Erythroblast (primary cell): ENCODE data around the gene ZCCHC24.

ENCODE experiments used
- DNase-seq, 2 experiments: peaks; one replicate each; lab custom pipeline; 2025; lab: John Stamatoyannopoulos, UW
- GATA1 ChIP-seq: IDR thresholded peaks from 2 replicates; pipeline ENCODE4 v1.6.1; 2011; ENCODE audit warnings: low read depth, mild to moderate bottlenecking, control low read depth, low read length, moderate library complexity
- POLR2A ChIP-seq: IDR thresholded peaks from 2 replicates; pipeline ENCODE4 v1.6.1; 2011; ENCODE audit warnings: mild to moderate bottlenecking, low read length

Gene ZCCHC24

DNA sequence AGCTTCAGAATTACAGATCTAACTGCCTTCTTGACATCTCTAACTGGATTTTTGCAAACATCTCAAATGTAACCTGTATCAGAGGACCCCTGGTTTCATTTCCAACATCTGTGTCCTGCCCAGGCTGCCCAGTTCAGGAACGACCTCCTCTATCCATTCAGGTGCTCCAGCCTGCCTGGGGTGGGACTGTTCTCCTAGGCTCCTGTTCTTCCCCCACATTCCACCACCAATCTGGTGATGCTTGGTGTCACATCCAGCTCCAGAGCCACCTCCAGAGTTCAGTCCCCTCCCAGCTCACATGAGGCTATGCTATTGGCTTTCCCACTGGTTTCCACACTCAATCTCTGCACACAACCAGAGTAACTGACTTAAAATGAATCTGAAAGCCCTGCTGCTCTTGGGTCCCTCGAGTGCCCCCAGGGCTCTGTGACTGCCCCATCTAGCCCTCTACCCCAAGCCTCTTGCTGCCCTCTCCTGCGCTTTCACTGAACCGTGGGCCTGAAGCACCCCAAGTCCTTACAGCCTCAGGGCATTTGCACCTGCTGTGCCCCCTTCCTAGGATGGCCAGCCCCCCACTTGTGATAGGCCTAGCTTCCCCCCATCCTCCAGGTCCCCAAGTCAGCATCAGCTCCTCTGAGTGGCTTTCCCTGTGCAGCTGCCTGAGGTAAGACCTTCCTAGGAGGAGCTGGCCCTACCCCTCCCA is 52.1 kb downstream of the ZCCHC24 start:
- TF ChIP-seq GATA1 (no peak), POLR2A (no peak)
- no peak for DNase-seq

DNA sequence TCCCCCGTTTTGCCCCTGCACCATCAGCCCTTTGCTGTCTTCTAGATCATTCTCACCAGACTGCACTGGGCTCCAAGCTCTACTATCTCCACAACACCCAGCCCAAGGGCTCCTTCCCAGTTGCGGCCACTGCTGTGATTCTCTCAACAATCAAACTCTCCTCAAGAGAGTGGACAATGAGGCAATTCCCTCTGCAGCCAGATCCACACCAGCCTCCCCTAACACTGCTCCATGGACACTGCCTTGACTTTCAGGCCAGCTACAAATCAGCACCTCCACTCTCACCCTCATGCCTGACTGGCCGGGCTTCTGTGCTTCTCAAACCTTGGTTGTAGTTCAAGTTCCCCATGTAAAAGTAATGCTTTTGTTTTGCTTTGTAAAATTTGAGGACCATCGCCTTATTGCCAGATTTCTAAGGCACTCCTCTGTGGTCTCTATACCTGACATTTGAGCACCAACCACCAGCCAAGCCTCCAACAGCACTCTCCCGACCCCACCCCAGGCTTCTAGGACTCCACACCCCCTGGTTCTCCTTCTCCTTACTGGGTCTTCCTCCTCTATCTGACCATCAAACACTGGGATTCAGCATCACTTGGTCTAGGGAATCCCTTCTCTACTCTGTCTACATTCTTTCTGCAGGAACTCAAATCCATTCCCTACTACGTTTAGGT is 52.8 kb downstream of the ZCCHC24 start:
- no peak for TF ChIP-seq GATA1
- no peak for TF ChIP-seq POLR2A
- no peak for DNase-seq

- no peak for DNase-seq
- TF ChIP-seq GATA1 = no peak
- TF ChIP-seq POLR2A = no peak
Measured at GRCh38 chr10:79392020-79392398, 53.4 kb downstream of the ZCCHC24 start.

DNA sequence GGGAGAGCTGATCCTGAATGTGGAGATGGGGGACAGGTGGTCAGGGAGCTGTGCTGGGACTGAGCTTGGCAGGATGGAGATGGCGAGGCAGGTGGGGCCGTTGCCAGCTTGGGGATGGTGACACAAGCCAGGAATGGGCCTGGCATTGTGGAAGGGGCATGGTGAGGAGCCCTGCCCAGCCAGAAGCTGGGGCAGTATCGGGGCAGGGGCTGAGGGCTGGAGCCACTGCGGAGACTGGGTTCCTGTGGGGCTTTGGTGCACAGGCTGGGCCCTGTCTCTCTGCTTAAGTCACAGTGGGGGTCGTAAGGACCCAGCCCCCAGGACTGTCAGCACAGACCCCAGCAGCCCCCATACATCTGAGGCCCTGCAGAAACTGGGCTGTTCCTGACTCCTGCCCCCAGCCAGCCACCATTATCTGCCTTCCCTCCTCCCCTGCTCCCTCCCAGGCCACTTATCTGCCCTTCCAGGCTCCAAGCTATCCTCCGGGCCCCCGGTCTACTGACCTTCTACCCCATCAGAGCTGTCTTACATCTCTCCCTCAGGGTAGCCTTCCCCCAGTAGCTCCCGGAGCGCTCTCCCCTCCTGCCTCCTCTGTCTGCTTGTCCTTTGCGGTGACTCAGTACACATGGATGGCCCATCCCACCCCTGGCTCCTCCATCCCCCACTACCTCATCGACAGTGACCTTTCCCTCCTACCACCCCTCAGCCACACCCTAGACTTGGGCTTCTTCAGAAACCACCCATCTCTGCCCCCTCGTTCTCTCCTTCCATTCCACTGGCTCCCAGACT is 54.0 kb downstream of the ZCCHC24 start:
- TF ChIP-seq POLR2A (no peak), GATA1 (no peak)
- DNase-seq = peak; percentile 69 to 83

- TF ChIP-seq GATA1 = no peak
- no peak for TF ChIP-seq POLR2A
- peak; percentile 53 to 68 for DNase-seq
Measured at GRCh38 chr10:79390551-79391229, 54.7 kb downstream of the ZCCHC24 start.

DNA sequence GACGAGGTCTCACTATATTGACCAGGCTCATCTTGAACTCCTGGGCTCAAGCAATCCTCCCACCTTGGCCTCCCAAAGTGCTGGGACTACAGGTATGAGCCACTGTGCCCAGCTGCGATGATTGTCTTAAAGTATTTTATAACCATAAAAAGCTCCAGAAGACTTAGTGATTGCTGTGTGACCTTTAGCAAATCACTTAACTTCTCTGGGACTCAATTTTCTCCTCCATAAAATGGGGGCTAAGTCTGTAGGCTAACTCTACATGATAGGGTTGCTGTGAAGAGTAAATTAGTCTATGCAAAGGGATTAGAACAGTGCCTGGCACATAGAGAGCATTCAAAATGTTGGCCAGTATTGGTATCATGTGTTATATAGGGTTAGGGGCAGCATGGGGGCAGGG is 55.4 kb downstream of the ZCCHC24 start:
- TF ChIP-seq POLR2A = no peak
- TF ChIP-seq GATA1 = no peak
- no peak for DNase-seq

DNA sequence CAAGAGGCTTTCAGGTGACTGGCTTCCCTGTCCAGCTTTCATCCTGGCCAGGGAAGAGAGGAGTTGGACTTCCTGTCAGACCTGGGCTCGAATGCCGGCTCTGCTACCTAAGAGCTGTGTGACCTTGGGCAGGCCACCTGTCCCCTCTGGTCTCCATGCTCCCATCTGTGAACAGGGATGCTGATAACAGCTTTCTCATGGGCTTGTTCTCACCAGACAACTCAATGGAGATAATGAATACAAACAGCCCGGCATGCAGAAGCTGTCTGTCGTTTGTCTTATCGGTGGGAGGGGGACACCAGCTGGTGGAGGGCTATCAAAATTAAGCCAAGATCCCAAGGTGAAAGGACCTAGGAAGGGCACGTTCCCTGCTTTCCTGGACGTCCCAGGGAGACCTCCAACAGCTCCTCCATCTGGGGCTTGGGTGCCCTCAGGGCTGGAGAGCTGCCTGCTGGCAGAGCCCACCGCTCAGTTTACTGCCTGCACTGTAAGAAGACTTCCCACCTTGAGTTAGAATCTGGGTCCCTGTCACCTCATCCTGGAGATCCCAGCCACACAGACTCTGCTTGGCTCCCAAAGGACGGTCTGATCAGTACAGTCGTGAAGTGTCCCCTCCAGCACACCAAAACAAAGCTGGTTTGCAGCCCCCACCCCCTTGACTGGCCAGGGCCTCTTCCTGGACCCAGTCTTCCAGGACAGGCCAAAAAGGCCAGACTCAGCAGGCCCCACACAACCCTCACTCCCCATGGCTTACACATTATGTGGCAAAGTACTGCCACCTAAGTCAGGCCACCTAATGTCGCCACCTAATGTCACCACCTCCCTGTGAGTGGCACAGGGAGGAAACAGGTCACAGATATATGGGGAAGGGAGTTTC is 57.2 kb downstream of the ZCCHC24 start:
- TF ChIP-seq POLR2A (no peak), GATA1 (no peak)
- DNase-seq = peak; percentile 21 to 73

DNA sequence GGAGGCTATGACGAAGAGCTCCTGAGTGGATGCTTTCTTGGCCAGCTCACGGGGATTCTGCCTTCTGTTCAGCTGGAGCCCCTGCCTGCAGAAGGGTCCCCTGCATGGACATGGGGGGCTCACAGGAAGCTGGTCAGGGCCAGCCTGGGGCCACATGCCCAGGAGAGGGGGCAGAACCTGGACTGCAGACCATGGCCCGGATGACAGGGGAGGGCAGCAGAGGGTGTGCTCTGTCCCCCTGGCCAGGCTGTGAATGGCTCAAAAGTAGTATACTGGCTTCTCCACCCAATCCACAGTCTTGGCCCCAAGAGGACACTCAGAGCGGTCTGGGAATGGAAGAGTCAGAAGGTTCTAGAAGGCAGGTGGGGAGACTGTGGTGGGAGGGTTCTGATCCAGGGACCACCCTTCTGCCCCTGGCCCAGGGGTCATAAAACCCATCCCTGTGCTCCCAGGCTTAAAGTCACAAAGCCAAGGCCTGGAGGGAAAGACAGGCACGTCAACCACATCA is 57.9 kb downstream of the ZCCHC24 start:
- TF ChIP-seq GATA1 (no peak), POLR2A (no peak)

DNA sequence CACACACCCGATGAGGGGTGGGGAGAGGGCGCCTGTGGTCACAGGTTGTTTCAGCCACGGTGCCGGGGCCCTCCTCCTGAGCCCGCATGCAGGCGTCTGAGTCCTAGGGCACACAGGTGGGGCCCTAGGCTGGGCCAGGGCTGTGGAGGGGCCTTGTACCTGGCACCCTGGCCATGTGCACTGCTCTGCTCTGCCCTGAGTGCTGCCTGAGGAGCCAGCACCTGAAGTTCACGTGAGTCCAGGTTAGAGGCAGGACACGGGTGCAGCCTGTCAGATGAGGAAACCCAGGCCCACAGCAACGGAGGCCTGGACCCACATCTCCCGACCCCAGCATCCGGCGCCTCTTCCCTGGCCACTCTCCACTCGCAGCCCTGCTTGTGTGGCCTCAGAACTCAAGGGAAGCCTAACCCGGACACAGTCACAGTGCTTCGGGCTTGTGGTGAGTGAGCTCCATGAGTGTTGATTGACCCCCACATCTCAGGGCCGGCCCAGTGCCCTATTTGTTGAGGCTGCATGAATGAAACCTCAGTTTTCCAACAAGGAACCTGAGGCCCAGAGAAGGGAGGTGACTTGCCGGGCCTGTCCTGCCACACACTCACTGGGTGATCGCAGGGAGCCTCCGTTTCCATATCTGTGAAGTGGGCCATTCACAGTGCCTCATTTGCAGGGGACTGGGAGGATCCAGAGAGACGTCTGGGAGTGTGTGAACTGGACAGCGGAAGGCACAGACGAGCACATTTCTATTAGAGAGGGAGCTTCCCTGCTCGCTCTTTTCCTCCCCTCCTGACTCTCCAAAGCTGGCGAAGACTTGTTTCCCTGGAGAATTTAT is 58.6 kb downstream of the ZCCHC24 start:
- DNase-seq = no peak
- no peak for TF ChIP-seq GATA1
- TF ChIP-seq POLR2A = no peak

More for the DNA sequence above, 57.9 kb downstream of the ZCCHC24 start:
- DNase-seq = no peak

DNA sequence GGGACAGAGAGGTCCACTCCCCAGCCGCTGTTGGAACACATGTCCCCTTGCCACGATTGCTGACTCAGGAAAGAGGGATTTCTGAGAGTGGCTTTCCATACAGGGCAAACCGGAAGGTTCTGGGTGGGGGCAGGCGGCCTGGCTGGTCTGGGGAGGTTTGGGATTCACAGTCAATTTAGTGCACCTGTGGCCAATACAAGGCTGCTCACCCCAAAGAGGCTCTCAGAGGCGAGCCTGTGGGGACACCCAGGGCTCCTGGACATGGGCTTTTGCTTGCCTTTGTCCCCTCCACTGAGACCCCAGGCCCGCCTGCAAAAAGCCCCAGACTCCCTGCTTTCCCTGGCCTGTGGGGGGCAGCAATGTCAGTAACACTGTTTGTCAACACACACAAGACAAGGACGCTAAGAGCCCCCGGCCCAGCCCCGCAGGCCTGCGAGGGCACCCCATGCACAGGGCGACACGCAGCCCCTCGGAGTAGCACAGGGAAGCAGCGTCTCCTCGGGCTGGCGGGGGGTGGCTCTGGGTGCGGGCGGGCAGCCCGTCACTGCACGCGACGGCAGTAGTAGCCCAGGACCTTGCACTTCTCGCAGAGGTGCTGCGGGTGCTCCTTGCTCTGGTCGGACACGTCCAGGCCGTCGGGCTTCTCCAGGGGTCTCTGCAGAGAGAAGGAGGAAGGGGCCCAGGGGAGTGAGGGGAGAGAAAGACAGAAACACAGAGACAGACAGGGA is 59.5 kb downstream of the ZCCHC24 start:
- TF ChIP-seq POLR2A (no peak), GATA1 (no peak)
- no peak for DNase-seq

DNA sequence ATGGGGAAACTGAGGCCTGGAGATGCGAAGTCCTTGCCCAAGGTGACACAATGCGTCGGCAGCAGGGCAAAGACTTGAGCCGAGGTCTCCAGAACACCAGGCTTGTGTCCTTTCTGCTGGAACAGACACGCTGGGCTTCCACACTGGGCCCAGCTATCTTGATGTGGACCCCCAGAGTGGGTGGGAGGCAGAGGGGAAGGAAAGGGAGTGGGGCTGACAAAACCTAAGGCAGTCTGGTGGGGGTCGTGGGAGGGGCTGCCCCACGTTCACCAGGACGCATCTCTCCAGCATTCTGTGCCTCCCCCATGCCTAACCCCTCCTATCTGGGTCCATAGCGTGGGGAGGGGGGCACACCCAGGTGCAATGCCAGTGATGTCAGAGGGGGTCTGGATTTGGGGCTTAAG is 60.0 kb downstream of the ZCCHC24 start:
- TF ChIP-seq POLR2A = no peak
- no peak for TF ChIP-seq GATA1

More for the DNA sequence above, 60.0 kb downstream of the ZCCHC24 start:
- DNase-seq = no peak
